Activated naive CD4-positive, alpha-beta T cell treated with anti-CD3 and anti-CD28 coated beads, Interleukin-2, amount 50 U/mL, for 16 hours (primary cell): Measurements from ENCODE around the gene SMG6.
"Not testable (repeated sequence)": the region's sequence is repeated elsewhere in the genome, so short reads cannot be mapped to it uniquely, and the experiment has no call there.

Source experiments
- DNase-seq: peaks from one replicate; pipeline ENCODE4 v3.0.0-alpha.2; 2020

The SMG6 gene

GRCh38 chr17:2302778-2303203 lies 794 bp downstream of the SMG6 start:
- no peak for DNase-seq

GRCh38 chr17:2299756-2300155 lies 3.8 kb downstream of the SMG6 start:
- DNase-seq = no peak

- no peak for DNase-seq
These were observed 4.4 kb downstream of the SMG6 start for GRCh38 chr17:2299136-2299535.

GRCh38 chr17:2297023-2297422 lies 6.6 kb downstream of the SMG6 start:
- DNase-seq = no peak

GRCh38 chr17:2295575-2295974 lies 8.0 kb downstream of the SMG6 start:
- no peak for DNase-seq

GRCh38 chr17:2292100-2292499 lies 11.5 kb downstream of the SMG6 start:
- no peak for DNase-seq

- no peak for DNase-seq
These were observed 13.6 kb downstream of the SMG6 start for GRCh38 chr17:2289878-2290478.

- DNase-seq = no peak
These were observed 20.3 kb downstream of the SMG6 start for GRCh38 chr17:2283302-2283701.

- no peak for DNase-seq
These were observed 21.2 kb downstream of the SMG6 start for GRCh38 chr17:2282297-2282873.

- DNase-seq = no peak
These were observed 23.9 kb downstream of the SMG6 start for GRCh38 chr17:2279707-2280106.

GRCh38 chr17:2277429-2278170 lies 26.0 kb downstream of the SMG6 start:
- DNase-seq = no peak

GRCh38 chr17:2275722-2276121 lies 27.9 kb downstream of the SMG6 start:
- no peak for DNase-seq

GRCh38 chr17:2274414-2274813 lies 29.2 kb downstream of the SMG6 start:
- DNase-seq = no peak

GRCh38 chr17:2271985-2272702 lies 31.4 kb downstream of the SMG6 start:
- DNase-seq = no peak

- no peak for DNase-seq
These were observed 36.2 kb downstream of the SMG6 start for GRCh38 chr17:2267354-2267753.

- DNase-seq = no peak
These were observed 36.7 kb downstream of the SMG6 start for GRCh38 chr17:2266865-2267228.

GRCh38 chr17:2266045-2266864 lies 37.3 kb downstream of the SMG6 start:
- DNase-seq = peak; percentile 82

GRCh38 chr17:2265166-2265565 lies 38.4 kb downstream of the SMG6 start:
- not testable (repeated sequence) for DNase-seq

GRCh38 chr17:2264067-2264860 lies 39.3 kb downstream of the SMG6 start:
- DNase-seq = no peak

GRCh38 chr17:2263183-2264066 lies 40.2 kb downstream of the SMG6 start:
- no peak for DNase-seq

GRCh38 chr17:2262135-2262587 lies 41.4 kb downstream of the SMG6 start:
- DNase-seq = no peak
